Retinal pigment epithelial cell (primary cell): ENCODE results near the gene ZNF689.

Experiments
- DNase-seq: peaks from one replicate; pipeline ENCODE4 v3.0.0-alpha.2; 2010; ENCODE audit warnings: low read depth
- H3K4me3 ChIP-seq: 2 replicates; pipeline ENCODE4 v1.5.1; 2011; ENCODE audit warnings: mild to moderate bottlenecking, low read length, control low read depth, moderate library complexity
- TF ChIP-seq, protein P1 (sequence below): conservative IDR thresholded peaks from 2 replicates; pipeline ENCODE4 v1.5.1; 2011; ENCODE audit warnings: low read depth, low read length, control low read depth, inconsistent platforms

Gene ZNF689

DNA sequence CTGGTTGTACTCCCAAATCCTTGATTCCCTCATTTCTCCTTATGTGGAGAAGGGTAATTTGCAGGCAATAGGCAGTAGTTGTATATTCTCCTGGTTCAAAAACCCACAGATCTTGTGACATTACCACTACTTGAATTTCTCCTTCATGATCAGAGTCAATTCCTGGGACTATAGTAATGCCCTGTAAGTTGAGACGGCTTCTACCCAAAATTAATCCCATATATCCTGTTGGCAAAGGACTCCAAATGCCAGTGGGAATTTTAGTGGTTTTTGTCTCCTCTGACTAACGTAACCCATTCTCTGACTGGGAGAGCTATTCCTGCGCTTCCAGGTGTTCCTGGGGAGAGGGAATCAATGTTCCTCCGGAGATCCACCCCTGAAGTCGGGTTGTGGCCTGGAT is 11.6 kb upstream of the ZNF689 start:
- no peak overlapping the region for H3K4me3 ChIP-seq
- DNase-seq, result no peak
- TF ChIP-seq, protein P1, sequence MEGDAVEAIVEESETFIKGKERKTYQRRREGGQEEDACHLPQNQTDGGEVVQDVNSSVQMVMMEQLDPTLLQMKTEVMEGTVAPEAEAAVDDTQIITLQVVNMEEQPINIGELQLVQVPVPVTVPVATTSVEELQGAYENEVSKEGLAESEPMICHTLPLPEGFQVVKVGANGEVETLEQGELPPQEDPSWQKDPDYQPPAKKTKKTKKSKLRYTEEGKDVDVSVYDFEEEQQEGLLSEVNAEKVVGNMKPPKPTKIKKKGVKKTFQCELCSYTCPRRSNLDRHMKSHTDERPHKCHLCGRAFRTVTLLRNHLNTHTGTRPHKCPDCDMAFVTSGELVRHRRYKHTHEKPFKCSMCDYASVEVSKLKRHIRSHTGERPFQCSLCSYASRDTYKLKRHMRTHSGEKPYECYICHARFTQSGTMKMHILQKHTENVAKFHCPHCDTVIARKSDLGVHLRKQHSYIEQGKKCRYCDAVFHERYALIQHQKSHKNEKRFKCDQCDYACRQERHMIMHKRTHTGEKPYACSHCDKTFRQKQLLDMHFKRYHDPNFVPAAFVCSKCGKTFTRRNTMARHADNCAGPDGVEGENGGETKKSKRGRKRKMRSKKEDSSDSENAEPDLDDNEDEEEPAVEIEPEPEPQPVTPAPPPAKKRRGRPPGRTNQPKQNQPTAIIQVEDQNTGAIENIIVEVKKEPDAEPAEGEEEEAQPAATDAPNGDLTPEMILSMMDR, result no peak

DNA sequence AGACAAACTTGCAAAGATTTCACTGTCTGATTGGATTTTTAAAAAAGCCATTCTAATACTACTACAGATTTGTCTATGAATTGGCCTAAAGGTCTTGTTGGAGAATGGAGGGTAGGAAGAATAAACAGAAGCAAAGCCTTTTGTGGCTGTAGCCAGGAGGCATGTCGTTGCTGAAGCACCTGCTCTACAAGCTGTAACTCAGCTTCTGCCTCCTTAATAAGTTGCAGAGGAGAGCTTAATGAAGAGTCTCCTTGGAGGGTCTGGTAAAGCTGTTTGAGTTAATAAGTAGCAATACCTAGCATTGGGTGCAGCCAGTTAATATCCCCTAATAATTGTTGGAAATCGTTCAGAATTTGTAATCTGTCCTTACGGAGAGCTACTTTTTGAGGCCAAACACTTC is 10.0 kb upstream of the ZNF689 start:
- TF ChIP-seq, protein P1, result no peak
- no peak for DNase-seq
- no peak overlapping the region for H3K4me3 ChIP-seq

DNA sequence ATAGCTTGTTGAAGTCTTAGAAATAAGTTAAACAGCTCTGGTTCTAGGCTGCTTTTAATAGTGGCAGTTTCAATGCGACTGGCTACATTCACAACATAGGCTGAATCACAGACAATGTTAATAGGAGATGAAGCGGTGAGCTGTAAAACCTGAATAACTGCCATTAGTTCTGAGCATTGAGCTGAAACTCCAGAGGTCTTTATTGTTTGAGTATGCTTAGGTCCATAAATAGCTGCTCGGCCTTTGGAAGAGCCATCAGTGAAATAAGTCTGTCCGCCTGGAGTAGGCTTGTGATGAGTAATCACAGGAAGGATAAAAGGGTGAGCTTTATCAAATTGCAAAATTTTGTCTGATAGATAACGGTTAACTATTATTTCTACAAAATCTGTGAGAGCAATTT is 9.4 kb upstream of the ZNF689 start:
- no peak overlapping the region for H3K4me3 ChIP-seq
- TF ChIP-seq, protein P1, result no peak
- DNase-seq, result no peak

DNA sequence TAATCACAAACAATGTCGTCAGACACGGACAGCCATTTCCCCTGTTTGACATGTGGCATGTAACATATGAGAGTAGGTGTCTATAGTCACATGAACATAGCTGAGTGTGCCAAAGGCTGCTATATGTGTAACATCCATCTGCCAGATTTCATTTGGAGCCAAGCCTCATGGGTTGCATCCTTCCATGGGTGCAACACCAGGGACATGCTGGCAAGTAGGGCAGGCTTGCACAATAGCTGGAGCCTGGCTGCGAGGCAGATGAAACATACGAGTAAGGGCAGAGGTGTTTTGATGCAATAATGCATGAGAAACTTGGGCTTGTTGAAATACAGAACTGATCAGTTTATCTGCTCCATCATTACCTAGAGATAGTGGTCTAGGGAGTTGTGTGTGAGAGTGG is 9.0 kb upstream of the ZNF689 start:
- no peak overlapping the region for H3K4me3 ChIP-seq
- TF ChIP-seq, protein P1, result no peak
- no peak for DNase-seq

DNA sequence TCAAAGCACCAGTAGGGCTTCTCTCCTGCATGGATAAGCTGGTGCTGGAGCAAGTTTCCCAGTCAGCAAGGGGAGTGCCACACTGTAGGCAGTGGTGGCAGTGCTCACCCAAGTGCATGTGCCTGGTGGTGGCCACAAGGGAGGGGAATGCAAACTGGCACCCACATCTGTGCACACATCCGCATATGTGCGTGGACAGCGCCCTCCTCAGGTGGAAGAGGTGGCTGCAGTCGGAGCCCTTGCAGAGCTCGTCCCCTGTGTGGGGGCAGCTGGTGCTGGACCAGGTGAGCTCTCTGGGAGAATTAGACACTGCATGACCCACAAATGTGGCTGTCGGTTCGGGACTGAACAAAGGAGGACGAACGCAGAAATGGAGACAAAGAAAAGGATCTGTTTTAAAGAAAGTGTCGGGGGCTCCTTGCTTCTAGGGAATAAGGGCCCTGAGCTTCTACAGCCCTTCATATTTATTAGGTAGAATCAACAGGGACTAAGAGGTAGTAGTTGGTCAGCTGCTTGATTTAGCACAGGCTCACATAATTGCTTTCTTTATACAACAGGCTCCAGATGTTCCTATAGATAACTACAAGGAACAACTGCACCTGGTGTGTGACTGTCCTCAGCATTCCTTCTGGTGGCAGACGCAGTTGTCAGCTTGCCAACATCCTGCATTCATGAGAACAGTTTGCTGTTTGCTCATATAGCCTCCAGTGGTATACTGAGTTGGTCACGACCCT is 5.3 kb upstream of the ZNF689 start:
- TF ChIP-seq, protein P1, result peak; percentile 70
- DNase-seq, result no peak

DNA sequence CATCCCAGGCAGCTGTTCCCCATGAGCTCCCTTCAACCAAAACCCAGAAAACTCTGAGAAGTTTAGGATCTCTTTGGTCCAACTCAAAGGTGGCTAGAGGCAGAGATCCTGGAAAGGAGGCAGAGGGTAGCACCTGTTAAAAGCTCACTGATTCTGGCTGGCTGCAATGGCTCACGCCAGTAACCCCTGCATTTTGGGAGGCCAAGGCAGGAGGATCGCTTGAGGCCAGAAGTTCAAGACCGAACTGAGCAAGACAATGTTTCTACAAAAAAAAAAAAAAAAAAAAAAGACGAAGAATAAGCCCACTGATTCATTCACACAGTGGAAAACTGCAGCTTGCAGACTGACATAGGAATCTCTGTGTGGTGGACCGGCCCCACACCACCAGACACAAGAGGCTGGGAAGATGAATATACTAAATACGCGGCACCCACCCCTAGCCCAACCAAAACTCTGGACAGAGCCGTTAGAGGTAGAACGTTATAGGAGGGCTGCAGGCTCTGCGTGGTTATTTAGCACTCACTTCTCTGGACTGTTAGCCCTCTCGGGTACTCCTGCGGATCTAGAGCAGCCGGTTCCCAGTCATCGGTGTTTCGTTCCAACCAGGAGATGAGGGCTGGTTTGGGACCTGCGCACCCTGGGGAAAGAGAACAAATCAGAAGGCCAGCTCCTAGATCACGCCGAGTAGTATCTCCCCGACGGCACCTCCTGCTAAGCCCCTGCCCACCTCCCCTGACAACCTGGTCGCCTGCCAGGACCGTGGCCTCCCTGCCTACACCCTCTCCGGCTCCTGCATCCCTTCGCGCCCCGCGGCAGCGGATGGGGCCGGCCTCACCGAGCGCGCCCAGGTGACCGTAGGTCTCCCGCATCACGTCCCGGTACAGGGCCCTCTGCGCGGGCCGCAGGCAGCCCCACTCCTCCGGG is 925 bp downstream of the ZNF689 start:
- TF ChIP-seq, protein P1, result no peak
- peak; percentile 30 for DNase-seq

More for the DNA sequence above, 5.3 kb upstream of the ZNF689 start:
- H3K4me3 ChIP-seq, result no peak overlapping the region

More for the DNA sequence above, 925 bp downstream of the ZNF689 start:
- H3K4me3 ChIP-seq, result peak overlapping the region; percentile 95
